ENCODE measurements around the gene ZSCAN2. TPM values are rescaled to one million over a fixed set of nuclear protein-coding genes. Genes with fewer than 3 reads are reported as not detected.

Gene ZSCAN2
- total and polyA plus RNA-seq, 9 donors = 5.6 to 13.3 (median 8.2) TPM

GRCh38 chr15:84656972-84657371 is 56.2 kb downstream of the ZSCAN2 start:
- H3K9me3 ChIP-seq = no peaks in the 10 kb centered on the region
- H3K27me3 ChIP-seq = no peaks in the 10 kb centered on the region
- no peak overlapping the region for H3K27ac ChIP-seq
- peaks cover 2% of the 10 kb centered on the region for H3K4me1 ChIP-seq (ENCODE audit: insufficient read depth)
- intact Hi-C loops (cut with DNase I) = loop anchor here in 3 of 4 donors (5.0 to 10.0 kb wide), 6 partner anchors 52 to 268 kb away; partner anchors contain the start of gene ZSCAN2 (in 1 of the 3)
- WGBS, 3 donors = 87 to 93% (median 89%) methylated on average over 7 of the region's 7 CpGs
- no peak for DNase-seq
- H3K4me3 ChIP-seq = no peak overlapping the region
- no peaks in the 10 kb centered on the region for H3K36me3 ChIP-seq
- TF ChIP-seq CTCF (IDR thresholded peaks at IDR 0.05) (no peak), EP300 (IDR thresholded peaks at IDR 0.05) (no peak), POLR2A (IDR thresholded peaks at IDR 0.05) (no peak)

DNA sequence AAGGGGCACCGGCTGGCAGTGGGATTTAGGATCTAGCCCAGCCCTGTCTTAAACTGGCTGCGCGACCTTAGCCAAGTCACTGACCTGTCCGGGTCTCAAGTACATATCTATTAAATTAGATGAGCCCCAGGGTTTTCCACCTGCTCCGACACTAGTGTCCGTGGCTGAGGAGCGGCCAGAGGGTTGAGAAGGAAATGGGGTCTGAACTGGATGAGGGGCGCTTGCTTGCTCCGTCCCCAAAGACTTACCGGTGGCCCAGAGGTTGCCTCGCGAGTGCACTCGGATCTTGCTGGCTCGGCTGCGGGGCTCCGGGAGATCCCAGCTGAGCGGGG is 56.9 kb downstream of the ZSCAN2 start:
- 9 to 10% (median 9%) methylated on average over 17 of the region's 17 CpGs for WGBS, 3 donors
- TF ChIP-seq POLR2A (IDR thresholded peaks at IDR 0.05) = no peak
- TF ChIP-seq EP300 (IDR thresholded peaks at IDR 0.05) = no peak
- TF ChIP-seq CTCF (IDR thresholded peaks at IDR 0.05) = no peak
- H3K27me3 ChIP-seq = no peaks in the 10 kb centered on the region
- no peak for DNase-seq
- no peaks in the 10 kb centered on the region for H3K36me3 ChIP-seq
- H3K27ac ChIP-seq = peak overlapping the region; percentile 63 to 85
- peak overlapping the region; percentile 69 for H3K4me3 ChIP-seq
- intact Hi-C loops (cut with DNase I) = loop anchor here in 3 of 4 donors (5.0 to 10.0 kb wide), 6 partner anchors 53 to 267 kb away; partner anchors contain the start of gene ZSCAN2 (in 1 of the 3)
- H3K9me3 ChIP-seq = no peaks in the 10 kb centered on the region
- H3K4me1 ChIP-seq (ENCODE audit: insufficient read depth) = peaks cover 2% of the 10 kb centered on the region

GRCh38 chr15:84658080-84658787 is 57.4 kb downstream of the ZSCAN2 start, which contains the start of gene NMB:
NMB (minus strand) TSS chr15:84658199; CDS start chr15:84658152, 47 bp downstream.
- H3K27me3 ChIP-seq = no peaks in the 10 kb centered on the region
- peak; percentile 76 to 86 (median 82) for DNase-seq
- TF ChIP-seq CTCF (IDR thresholded peaks at IDR 0.05) = peak in 2 of 3 donors; percentile 56 to 77
- no peak for TF ChIP-seq EP300 (IDR thresholded peaks at IDR 0.05)
- TF ChIP-seq POLR2A (IDR thresholded peaks at IDR 0.05) = no peak
- peak within 1 kb of the TSS; percentile 63 to 85 for H3K27ac ChIP-seq
- no peaks in the 10 kb centered on the region for H3K9me3 ChIP-seq
- peak within 1 kb of the TSS; percentile 69 for H3K4me3 ChIP-seq
- H3K4me1 ChIP-seq (ENCODE audit: insufficient read depth) = peaks cover 2% of the 10 kb centered on the region
- intact Hi-C loops (cut with DNase I) = loop anchor here in 3 of 4 donors (5.0 to 10.0 kb wide), 6 partner anchors 53 to 267 kb away; partner anchors contain the start of gene ZSCAN2 (in 1 of the 3)
- no peaks in the 10 kb centered on the region for H3K36me3 ChIP-seq
- WGBS, 3 donors = 1% methylated on average over 25 to 61 of the region's 61 CpGs

DNA sequence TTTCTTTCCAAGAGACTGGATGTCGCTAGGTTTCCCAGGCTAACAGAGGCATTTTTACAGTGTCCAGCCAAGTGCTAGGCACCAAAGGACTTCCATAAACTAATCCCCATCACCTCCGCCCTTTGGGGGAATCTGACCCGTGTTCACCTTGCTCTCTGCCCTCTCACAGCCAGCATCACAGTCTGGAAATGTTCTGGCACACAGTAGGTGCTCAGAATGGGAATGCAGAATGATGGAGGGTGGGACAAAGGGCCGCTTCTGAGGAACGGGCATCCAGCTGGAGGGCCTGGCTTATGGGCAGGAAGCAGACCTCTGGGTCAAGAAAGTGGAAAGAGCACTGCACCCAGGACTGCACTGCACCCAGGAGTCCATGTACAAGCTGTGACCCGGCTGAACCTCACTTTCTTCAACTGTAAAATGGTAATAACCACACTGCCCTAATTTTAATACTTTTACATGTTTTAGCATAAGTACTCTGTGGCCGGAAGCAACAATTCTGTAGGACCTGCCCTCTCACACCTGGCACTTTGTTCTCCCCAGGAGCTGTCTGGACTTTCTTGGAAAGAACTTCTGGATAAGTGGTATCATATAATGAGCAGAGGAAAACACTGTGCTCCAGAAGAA is 58.1 kb downstream of the ZSCAN2 start:
- intact Hi-C loops (cut with DNase I) = loop anchor here in 3 of 4 donors (5.0 to 10.0 kb wide), 6 partner anchors 54 to 266 kb away; partner anchors contain the start of gene ZSCAN2 (in 1 of the 3)
- no peaks in the 10 kb centered on the region for H3K36me3 ChIP-seq
- H3K27ac ChIP-seq = peak overlapping the region in 1 of 2 donors; percentile 85
- peak overlapping the region; percentile 69 for H3K4me3 ChIP-seq
- H3K9me3 ChIP-seq = no peaks in the 10 kb centered on the region
- 45 to 56% (median 51%) methylated on average over 7 of the region's 7 CpGs for WGBS, 3 donors
- no peak for DNase-seq
- TF ChIP-seq CTCF (IDR thresholded peaks at IDR 0.05) (no peak), EP300 (IDR thresholded peaks at IDR 0.05) (no peak), POLR2A (IDR thresholded peaks at IDR 0.05) (no peak)
- no peaks in the 10 kb centered on the region for H3K4me1 ChIP-seq (ENCODE audit: insufficient read depth)
- no peaks in the 10 kb centered on the region for H3K27me3 ChIP-seq
